H9 (cell line): ENCODE measurements around the gene MGAT4B. TPM values are rescaled to one million over a fixed set of nuclear protein-coding genes. Genes with fewer than 3 reads are reported as not detected.
A peak's percentile ranks its signal among the peaks of the same experiment; 100 is the strongest.

ENCODE experiments used
- DNase-seq: peaks from one replicate; pipeline ENCODE4 v3.0.0-alpha.2; 2017
- H2AFZ ChIP-seq: one replicate; pipeline ENCODE4 v1.6.1; 2013; ENCODE audit warnings: mild to moderate bottlenecking, low read length, control low read depth, moderate library complexity
- H2AK5ac ChIP-seq: 2 replicates; pipeline ENCODE4 v1.6.1; 2013; ENCODE audit warnings: low read length, control low read depth, mixed read lengths; ENCODE audit not compliant: insufficient read length
- H2BK120ac ChIP-seq: one replicate; pipeline ENCODE4 v1.6.1; 2013; ENCODE audit warnings: low read depth, mild to moderate bottlenecking, low read length, control low read depth, inconsistent platforms; ENCODE audit not compliant: poor library complexity, severe bottlenecking
- H2BK12ac ChIP-seq: 2 replicates; pipeline ENCODE4 v1.6.1; 2013; ENCODE audit warnings: low read length, control low read depth, mixed read lengths, low read depth; ENCODE audit not compliant: insufficient read length
- H2BK15ac ChIP-seq: 2 replicates; pipeline ENCODE4 v1.6.1; 2013; ENCODE audit warnings: low read depth, low read length, control low read depth
- H2BK20ac ChIP-seq: one replicate; pipeline ENCODE4 v1.6.1; 2013; ENCODE audit warnings: low read depth, mild to moderate bottlenecking, low read length, control low read depth, inconsistent platforms; ENCODE audit not compliant: poor library complexity, severe bottlenecking
- H2BK5ac ChIP-seq: 2 replicates; pipeline ENCODE4 v1.6.1; 2013; ENCODE audit warnings: low read length, control low read depth, mixed read lengths; ENCODE audit not compliant: insufficient read length
- H3K14ac ChIP-seq: 2 replicates; pipeline ENCODE4 v1.6.1; 2013; ENCODE audit warnings: low read length, control low read depth; ENCODE audit not compliant: insufficient read depth
- H3K18ac ChIP-seq: 2 replicates; pipeline ENCODE4 v1.6.1; 2013; ENCODE audit warnings: low read depth, mild to moderate bottlenecking, mixed read lengths, low read length, control low read depth; ENCODE audit not compliant: insufficient read length
- H3K23ac ChIP-seq: 2 replicates; pipeline ENCODE4 v1.6.1; 2013; ENCODE audit warnings: low read length, control low read depth, mixed read lengths, low read depth; ENCODE audit not compliant: insufficient read length
- H3K23me2 ChIP-seq: 2 replicates; pipeline ENCODE4 v1.6.1; 2013; ENCODE audit warnings: low read depth, mild to moderate bottlenecking, mixed read lengths, low read length, control low read depth; ENCODE audit not compliant: insufficient read length, poor library complexity, severe bottlenecking
- H3K27ac ChIP-seq: 2 replicates; pipeline ENCODE4 v1.5.1; 2013; ENCODE audit warnings: low read length, control low read depth, mixed read lengths, low read depth; ENCODE audit not compliant: insufficient read length
- H3K27me3 ChIP-seq: 2 replicates; pipeline ENCODE4 v1.6.1; 2013; ENCODE audit warnings: low read length, control low read depth, inconsistent platforms; ENCODE audit not compliant: insufficient read depth
- H3K4ac ChIP-seq: 2 replicates; pipeline ENCODE4 v1.6.1; 2013; ENCODE audit warnings: low read depth, mild to moderate bottlenecking, control low read depth, inconsistent platforms, low read length, moderate library complexity
- H3K4me1 ChIP-seq: 2 replicates; pipeline ENCODE4 v1.6.1; 2013; ENCODE audit warnings: low read length, control low read depth, inconsistent platforms; ENCODE audit not compliant: insufficient read depth
- H3K4me2 ChIP-seq: 2 replicates; pipeline ENCODE4 v1.6.1; 2013; ENCODE audit warnings: low read length, control low read depth, mixed read lengths; ENCODE audit not compliant: insufficient read length, insufficient read depth
- H3K56ac ChIP-seq: 2 replicates; pipeline ENCODE4 v1.6.1; 2013; ENCODE audit warnings: low read depth, mild to moderate bottlenecking, mixed read lengths, low read length, control low read depth; ENCODE audit not compliant: insufficient read length
- H3K79me1 ChIP-seq: 2 replicates; pipeline ENCODE4 v1.6.1; 2013; ENCODE audit warnings: low read depth, mild to moderate bottlenecking, moderate library complexity, low read length, control low read depth, inconsistent platforms; ENCODE audit not compliant: insufficient read depth, poor library complexity, severe bottlenecking
- H3K79me2 ChIP-seq: 2 replicates; pipeline ENCODE4 v1.6.1; 2013; ENCODE audit warnings: low read length, control low read depth, inconsistent platforms; ENCODE audit not compliant: insufficient read depth
- H3K9ac ChIP-seq: 2 replicates; pipeline ENCODE4 v1.6.1; 2013; ENCODE audit warnings: low read length, control low read depth, mixed read lengths; ENCODE audit not compliant: insufficient read length; ENCODE audit errors: extremely low read depth
- H3K9me3 ChIP-seq: one replicate; pipeline ENCODE4 v1.6.1; 2013; ENCODE audit warnings: low read depth, low read length, inconsistent platforms; ENCODE audit not compliant: control insufficient read depth
- H3T11ph ChIP-seq: one replicate; pipeline ENCODE4 v1.6.1; 2013; ENCODE audit warnings: mild to moderate bottlenecking, low read length, control low read depth, inconsistent platforms
- H4K20me1 ChIP-seq: one replicate; pipeline ENCODE4 v1.6.1; 2013; ENCODE audit not compliant: control insufficient read depth, insufficient read length, insufficient read depth
- H4K5ac ChIP-seq: 2 replicates; pipeline ENCODE4 v1.6.1; 2013; ENCODE audit warnings: low read depth, mild to moderate bottlenecking, mixed read lengths, low read length, control low read depth; ENCODE audit not compliant: insufficient read length
- H4K8ac ChIP-seq: replicated peaks from 2 replicates; pipeline ENCODE4 v1.6.1; 2013; ENCODE audit warnings: low read length, control low read depth, mixed read lengths, low read depth; ENCODE audit not compliant: insufficient read length
- H4K91ac ChIP-seq: 2 replicates; pipeline ENCODE4 v1.6.1; 2013; ENCODE audit warnings: low read depth, mild to moderate bottlenecking, moderate library complexity, mixed read lengths, low read length, control low read depth; ENCODE audit not compliant: insufficient read length
- H3K27ac Mint-ChIP-seq, 3 experiments: 2 replicates in 2 of 3; 3 replicates in 1 of 3; pipeline ENCODE4 v1.8.0; 2020 to 2021; ENCODE audit warnings: mixed read lengths in 3 of 3, mild to moderate bottlenecking in 1 of 3, moderate library complexity in 1 of 3
- H3K27me3 Mint-ChIP-seq: 2 replicates; pipeline ENCODE4 v1.8.0; 2021; ENCODE audit warnings: low read depth, mild to moderate bottlenecking, moderate library complexity, mixed read lengths
- H3K36me3 Mint-ChIP-seq, 3 experiments: 2 replicates in 2 of 3; 3 replicates in 1 of 3; pipeline ENCODE4 v1.8.0; 2020 to 2021; ENCODE audit warnings: low read depth in 3 of 3, mixed read lengths in 3 of 3; ENCODE audit not compliant: insufficient read depth in 1 of 3
- H3K4me1 Mint-ChIP-seq, 2 experiments: 2 replicates each; pipeline ENCODE4 v1.8.0; 2020; ENCODE audit warnings: mixed read lengths in 2 of 2
- H3K4me3 Mint-ChIP-seq, 2 experiments: 2 replicates in 1 of 2; 3 replicates in 1 of 2; pipeline ENCODE4 v1.8.0; 2020 to 2021; ENCODE audit warnings: mild to moderate bottlenecking in 2 of 2, mixed read lengths in 2 of 2, moderate library complexity in 1 of 2
- H3K9me3 Mint-ChIP-seq, 2 experiments: 2 replicates in 1 of 2; 3 replicates in 1 of 2; pipeline ENCODE4 v1.8.0; 2020; ENCODE audit warnings: mild to moderate bottlenecking in 2 of 2, mixed read lengths in 2 of 2, moderate library complexity in 1 of 2
- WGBS: extraction: QIAGEN DNeasy Blood & Tissue Kit; methylation state at CpG from one replicate; pipeline ENCODE4 v1.1.7; 2013; ENCODE audit warnings: missing lambda C conversion rate, low lambda C conversion rate, mixed read lengths; ENCODE audit not compliant: insufficient read length; ENCODE audit errors: extremely low coverage; 5-methylcytosine and 5-hydroxymethylcytosine counted together
- total RNA-seq: library from RNA; stranded (reverse); gene quantifications from 2 replicates; pipeline ENCODE4 v1.2.1, GENCODE V29; 2021
- TF ChIP-seq, protein P1 (sequence below): fragments of 200-600 bp; sonication (generic); conservative IDR thresholded peaks from 3 replicates; pipeline ENCODE4 v1.8.0; 2021; ENCODE audit warnings: antibody characterized with exemption, mild to moderate bottlenecking

The MGAT4B gene
- total RNA-seq, 1 experiment from 2014 or later = 147 TPM

GRCh38 chr5:179762079-179762780 is 44.4 kb downstream of the MGAT4B start:
- H3K27me3 ChIP-seq = no peaks in the 10 kb centered on the region
- no peak overlapping the region for H3T11ph ChIP-seq
- no peak for DNase-seq
- no peak overlapping the region for H2BK120ac ChIP-seq
- H2BK15ac ChIP-seq = no peak overlapping the region
- H3K27ac ChIP-seq = no peak overlapping the region
- H3K79me1 ChIP-seq = peaks cover 11% of the 10 kb centered on the region
- H4K8ac ChIP-seq = no peak overlapping the region
- no peak overlapping the region for H2BK5ac ChIP-seq
- no CpG with 5 or more reads among the region's 10 CpGs for WGBS
- Mint-ChIP-seq H3K4me3 (no peak overlapping the region), H3K36me3 (peaks cover 13 to 31% (median 28%) of the 10 kb centered on the region in 3 experiments), H3K27me3 (no peaks in the 10 kb centered on the region; the same call in 1 of the 2 replicates), H3K4me1 (peaks cover 38 to 49% of the 10 kb centered on the region in 2 experiments), H3K27ac (peak overlapping the region; percentile 23 to 74 (median 70); a peak in 5 of 7 replicates), H3K9me3 (no peaks in the 10 kb centered on the region)
- H2BK12ac ChIP-seq = no peak overlapping the region
- no peak overlapping the region for H3K23ac ChIP-seq
- no peak overlapping the region for H4K91ac ChIP-seq
- H4K20me1 ChIP-seq = no peaks in the 10 kb centered on the region
- H3K9ac ChIP-seq = no peak overlapping the region
- no peaks in the 10 kb centered on the region for H3K23me2 ChIP-seq
- no peaks in the 10 kb centered on the region for H3K4me1 ChIP-seq
- no peak overlapping the region for H3K18ac ChIP-seq
- no peak overlapping the region for H3K56ac ChIP-seq
- H2AFZ ChIP-seq = no peak overlapping the region
- no peak overlapping the region for H3K4ac ChIP-seq
- H3K9me3 ChIP-seq = no peaks in the 10 kb centered on the region
- TF ChIP-seq, protein P1, sequence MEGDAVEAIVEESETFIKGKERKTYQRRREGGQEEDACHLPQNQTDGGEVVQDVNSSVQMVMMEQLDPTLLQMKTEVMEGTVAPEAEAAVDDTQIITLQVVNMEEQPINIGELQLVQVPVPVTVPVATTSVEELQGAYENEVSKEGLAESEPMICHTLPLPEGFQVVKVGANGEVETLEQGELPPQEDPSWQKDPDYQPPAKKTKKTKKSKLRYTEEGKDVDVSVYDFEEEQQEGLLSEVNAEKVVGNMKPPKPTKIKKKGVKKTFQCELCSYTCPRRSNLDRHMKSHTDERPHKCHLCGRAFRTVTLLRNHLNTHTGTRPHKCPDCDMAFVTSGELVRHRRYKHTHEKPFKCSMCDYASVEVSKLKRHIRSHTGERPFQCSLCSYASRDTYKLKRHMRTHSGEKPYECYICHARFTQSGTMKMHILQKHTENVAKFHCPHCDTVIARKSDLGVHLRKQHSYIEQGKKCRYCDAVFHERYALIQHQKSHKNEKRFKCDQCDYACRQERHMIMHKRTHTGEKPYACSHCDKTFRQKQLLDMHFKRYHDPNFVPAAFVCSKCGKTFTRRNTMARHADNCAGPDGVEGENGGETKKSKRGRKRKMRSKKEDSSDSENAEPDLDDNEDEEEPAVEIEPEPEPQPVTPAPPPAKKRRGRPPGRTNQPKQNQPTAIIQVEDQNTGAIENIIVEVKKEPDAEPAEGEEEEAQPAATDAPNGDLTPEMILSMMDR = no peak
- peaks cover 9% of the 10 kb centered on the region; the same call in 1 of the 2 replicates for H3K79me2 ChIP-seq
- H3K14ac ChIP-seq = no peak overlapping the region
- no peak overlapping the region for H2AK5ac ChIP-seq
- no peak overlapping the region for H4K5ac ChIP-seq
- no peak overlapping the region for H2BK20ac ChIP-seq
- H3K4me2 ChIP-seq = no peak overlapping the region
